GM18873 (cell line): Measurements from ENCODE around the gene ANHX.
A peak's percentile ranks its signal among the peaks of the same experiment; 100 is the strongest.

Source experiments
- ATAC-seq: cut with Tn5 transposase; IDR thresholded peaks from one replicate; pipeline ENCODE4 v1.9.1; 2021; ENCODE audit warnings: mild to moderate bottlenecking, moderate library complexity, moderate number of reproducible peaks; ENCODE audit not compliant: unreplicated experiment, low FRiP score

Gene ANHX

DNA sequence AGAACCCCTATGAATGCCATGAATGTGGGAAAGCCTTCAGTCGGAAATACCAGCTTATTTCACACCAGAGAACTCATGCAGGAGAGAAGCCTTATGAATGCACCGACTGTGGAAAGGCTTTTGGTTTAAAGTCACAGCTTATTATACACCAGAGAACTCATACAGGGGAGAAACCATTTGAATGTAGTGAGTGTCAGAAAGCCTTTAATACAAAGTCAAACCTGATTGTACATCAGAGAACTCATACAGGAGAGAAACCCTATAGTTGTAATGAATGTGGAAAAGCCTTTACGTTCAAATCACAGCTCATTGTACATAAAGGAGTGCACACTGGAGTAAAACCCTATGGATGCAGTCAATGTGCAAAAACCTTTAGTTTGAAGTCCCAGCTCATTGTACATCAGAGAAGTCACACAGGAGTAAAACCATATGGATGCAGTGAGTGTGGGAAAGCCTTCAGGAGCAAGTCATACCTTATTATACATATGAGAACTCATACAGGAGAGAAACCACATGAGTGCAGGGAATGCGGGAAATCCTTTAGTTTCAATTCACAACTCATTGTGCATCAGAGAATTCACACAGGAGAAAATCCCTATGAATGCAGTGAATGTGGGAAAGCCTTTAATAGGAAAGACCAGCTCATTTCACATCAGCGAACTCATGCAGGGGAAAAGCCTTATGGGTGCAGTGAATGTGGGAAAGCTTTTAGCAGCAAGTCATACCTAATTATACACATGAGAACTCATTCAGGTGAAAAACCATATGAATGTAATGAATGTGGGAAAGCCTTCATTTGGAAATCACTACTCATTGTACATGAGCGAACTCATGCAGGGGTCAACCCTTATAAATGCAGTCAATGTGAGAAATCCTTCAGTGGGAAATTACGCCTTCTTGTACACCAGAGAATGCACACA is 32.1 kb downstream of the ANHX start:
- no peak for ATAC-seq

DNA sequence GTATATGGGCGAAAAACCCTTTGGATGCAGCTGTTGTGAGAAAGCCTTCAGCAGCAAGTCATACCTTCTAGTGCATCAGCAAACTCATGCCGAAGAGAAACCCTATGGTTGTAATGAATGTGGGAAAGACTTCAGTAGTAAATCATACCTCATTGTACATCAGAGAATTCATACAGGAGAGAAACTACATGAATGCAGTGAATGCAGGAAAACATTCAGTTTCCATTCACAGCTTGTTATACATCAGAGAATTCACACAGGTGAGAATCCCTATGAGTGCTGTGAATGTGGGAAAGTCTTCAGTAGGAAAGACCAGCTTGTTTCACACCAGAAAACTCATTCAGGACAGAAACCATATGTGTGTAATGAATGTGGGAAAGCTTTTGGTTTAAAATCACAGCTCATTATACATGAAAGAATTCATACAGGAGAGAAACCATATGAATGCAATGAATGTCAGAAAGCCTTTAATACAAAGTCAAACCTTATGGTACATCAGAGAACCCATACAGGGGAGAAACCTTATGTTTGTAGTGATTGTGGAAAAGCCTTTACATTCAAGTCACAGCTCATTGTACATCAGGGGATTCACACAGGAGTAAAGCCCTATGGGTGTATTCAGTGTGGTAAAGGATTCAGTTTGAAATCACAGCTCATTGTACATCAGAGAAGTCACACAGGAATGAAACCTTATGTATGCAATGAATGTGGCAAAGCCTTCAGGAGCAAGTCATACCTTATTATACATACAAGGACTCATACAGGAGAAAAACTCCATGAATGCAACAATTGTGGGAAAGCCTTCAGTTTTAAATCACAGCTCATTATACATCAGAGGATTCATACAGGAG is 33.0 kb downstream of the ANHX start:
- no peak for ATAC-seq

DNA sequence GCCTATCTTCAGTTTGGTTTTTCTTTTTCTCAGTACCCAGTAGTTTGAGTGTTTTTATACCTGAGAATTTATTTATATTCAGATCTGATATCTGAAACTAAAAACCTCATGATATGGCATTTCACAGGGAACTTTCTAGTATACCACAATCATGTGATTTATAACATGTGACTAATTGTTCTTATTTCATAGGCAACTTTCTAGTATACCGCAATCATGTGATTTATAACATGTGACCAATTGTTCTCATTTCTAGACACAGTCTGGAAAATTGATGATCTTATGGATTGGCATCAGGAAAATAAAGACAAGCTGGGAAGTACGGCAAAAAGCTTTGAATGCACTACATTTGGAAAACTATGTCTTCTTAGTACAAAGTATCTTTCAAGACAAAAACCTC is 33.8 kb downstream of the ANHX start:
- no peak for ATAC-seq

DNA sequence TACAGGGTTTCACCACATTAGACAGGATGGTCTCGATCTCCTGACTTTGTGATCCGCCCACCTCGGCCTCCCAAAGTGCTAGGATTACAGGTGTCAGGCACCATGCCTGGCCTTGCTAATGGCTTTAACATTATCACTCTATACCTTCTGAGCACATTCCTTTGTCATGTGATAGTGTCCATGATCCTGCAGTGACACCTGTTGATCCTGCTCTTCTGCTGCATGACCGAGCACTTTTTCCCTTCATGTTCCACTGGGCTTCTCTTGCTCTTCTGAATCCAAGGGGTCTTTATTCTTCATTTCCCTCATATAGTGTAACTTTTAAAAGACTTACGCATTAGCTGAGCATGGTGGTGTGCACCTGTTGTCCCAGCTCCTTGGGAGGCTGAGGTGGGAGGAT is 42.8 kb downstream of the ANHX start:
- ATAC-seq = no peak

GRCh38 chr12:133190176-133190575 is 45.5 kb downstream of the ANHX start:
- no peak for ATAC-seq

DNA sequence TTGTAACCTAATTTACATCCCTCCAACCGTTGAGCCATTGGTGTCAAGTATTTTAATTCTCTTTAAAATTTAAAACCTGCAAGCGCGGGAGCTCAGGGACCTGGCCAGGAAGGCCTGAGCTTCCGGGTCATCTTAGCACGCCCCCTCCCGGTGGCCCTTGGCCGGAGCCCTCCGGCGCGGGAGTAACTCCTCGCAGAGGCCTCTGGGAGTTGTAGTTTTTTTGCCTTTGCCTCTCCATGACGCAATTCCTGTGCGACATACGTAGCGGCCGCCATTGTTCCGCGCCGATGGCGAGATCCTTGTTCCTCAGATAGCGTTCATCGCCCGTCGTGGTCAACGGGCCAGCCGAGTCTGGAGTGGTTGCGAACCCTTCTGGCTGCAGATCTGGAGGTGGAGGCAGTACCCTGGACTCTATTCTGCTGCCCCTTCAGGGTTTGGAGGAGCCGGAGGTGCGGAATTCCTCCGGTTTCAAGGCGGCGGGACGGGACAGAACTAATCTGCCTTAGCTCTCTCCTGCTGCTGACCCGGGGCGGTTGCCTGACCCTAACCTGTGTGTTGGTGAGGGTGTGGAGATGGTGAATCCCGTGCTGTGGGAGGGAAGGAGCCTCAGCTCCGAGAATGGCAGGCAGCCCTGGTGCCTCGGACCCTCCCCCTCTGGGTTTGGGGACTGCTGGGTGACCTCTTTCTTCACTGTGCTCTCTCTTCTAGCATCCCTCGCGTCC is 54.3 kb downstream of the ANHX start, which contains the start of gene ZNF268:
Gene ZNF268, plus strand, starts transcription at position 258 of the 722 bp plus-strand sequence. CDS start 503 bp downstream, outside the sequence.
- ATAC-seq = peak; percentile 91

- no peak for ATAC-seq
These were observed 55.0 kb downstream of the ANHX start for GRCh38 chr12:133180669-133181068.

- ATAC-seq = no peak
These were observed 60.8 kb downstream of the ANHX start for GRCh38 chr12:133174901-133175300.

GRCh38 chr12:133172491-133172890 is 63.2 kb downstream of the ANHX start:
- no peak for ATAC-seq
